Activated naive CD4-positive, alpha-beta T cell treated with anti-CD3 and anti-CD28 coated beads, Interleukin-2, amount 10 ng/mL, durations not matched to agents 7 days and 5 days (primary cell): ENCODE measurements around the gene CD300A.
"Not testable (repeated sequence)": the region's sequence is repeated elsewhere in the genome, so short reads cannot be mapped to it uniquely, and the experiment has no call there.

Experiments
- CTCF ChIA-PET: fragments of 350-600 bp; sonication (Branson Sonifier 250); formaldehyde crosslinking; loops from one replicate; lab custom pipeline; 2021; ENCODE audit warnings: antibody characterized with exemption; lab: Charles Lee
- DNase-seq: peaks from one replicate; pipeline ENCODE4 v3.0.0-alpha.2; 2020
- H3K27ac Mint-ChIP-seq: one replicate; pipeline ENCODE4 v1.8.0; 2021; ENCODE audit warnings: mild to moderate bottlenecking, moderate library complexity, mixed read lengths
- H3K27me3 Mint-ChIP-seq: one replicate; pipeline ENCODE4 v1.8.0; 2021; ENCODE audit warnings: mild to moderate bottlenecking, mixed read lengths
- H3K36me3 Mint-ChIP-seq: one replicate; pipeline ENCODE4 v1.8.0; 2021; ENCODE audit warnings: mixed read lengths
- H3K4me1 Mint-ChIP-seq: one replicate; pipeline ENCODE4 v1.8.0; 2021; ENCODE audit warnings: mixed read lengths
- H3K4me3 Mint-ChIP-seq: one replicate; pipeline ENCODE4 v1.8.0; 2021; ENCODE audit warnings: mild to moderate bottlenecking, moderate library complexity, mixed read lengths
- H3K9me3 Mint-ChIP-seq: one replicate; pipeline ENCODE4 v1.8.0; 2021; ENCODE audit warnings: mixed read lengths

The CD300A gene

DNA sequence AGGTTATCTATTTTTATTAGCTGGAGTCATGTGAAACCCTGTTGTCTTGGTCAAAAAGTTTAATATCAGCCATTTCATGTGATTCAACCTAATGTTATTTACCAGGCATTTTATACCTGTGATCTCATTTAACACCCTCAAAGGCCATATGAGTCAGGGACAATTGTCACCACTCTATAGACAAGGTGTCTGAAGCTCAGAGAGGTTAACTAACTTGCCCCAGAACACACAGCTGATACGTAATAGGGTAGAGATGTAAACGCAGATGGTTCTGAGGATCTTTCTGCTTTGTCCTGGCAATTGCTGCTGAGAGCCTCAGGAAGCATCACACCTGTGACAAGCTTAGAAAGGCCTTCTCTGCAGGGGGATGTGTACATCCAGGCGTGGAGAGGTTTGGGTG is 4.9 kb downstream of the CD300A start:
- Mint-ChIP-seq H3K27me3 (peaks cover 29% of the 10 kb centered on the region), H3K9me3 (peaks cover 25% of the 10 kb centered on the region), H3K36me3 (peaks cover 61% of the 10 kb centered on the region), H3K4me1 (peaks cover 52% of the 10 kb centered on the region), H3K27ac (peak overlapping the region; percentile 64), H3K4me3 (no peak overlapping the region)
- DNase-seq, result no peak
- CTCF ChIA-PET, result interaction anchor here (1.1 to 1.6 kb wide), 2 partner anchors 13 to 15 kb away, joined by 4 to 5 read pairs; no protein-coding TSS in a partner anchor

- peaks cover 36% of the 10 kb centered on the region for H3K9me3 Mint-ChIP-seq
- H3K4me3 Mint-ChIP-seq, result no peak overlapping the region
- DNase-seq, result no peak
- H3K27me3 Mint-ChIP-seq, result peaks cover 20% of the 10 kb centered on the region
- CTCF ChIA-PET, result interaction anchor here (1.6 kb wide), 1 partner anchor 16 kb away, joined by 4 read pairs; no protein-coding TSS in a partner anchor
- H3K4me1 Mint-ChIP-seq, result peaks cover 56% of the 10 kb centered on the region
- H3K36me3 Mint-ChIP-seq, result peaks cover 68% of the 10 kb centered on the region
- H3K27ac Mint-ChIP-seq, result no peak overlapping the region
Observed at GRCh38 chr17:74472890-74473289, 6.5 kb downstream of the CD300A start.

DNA sequence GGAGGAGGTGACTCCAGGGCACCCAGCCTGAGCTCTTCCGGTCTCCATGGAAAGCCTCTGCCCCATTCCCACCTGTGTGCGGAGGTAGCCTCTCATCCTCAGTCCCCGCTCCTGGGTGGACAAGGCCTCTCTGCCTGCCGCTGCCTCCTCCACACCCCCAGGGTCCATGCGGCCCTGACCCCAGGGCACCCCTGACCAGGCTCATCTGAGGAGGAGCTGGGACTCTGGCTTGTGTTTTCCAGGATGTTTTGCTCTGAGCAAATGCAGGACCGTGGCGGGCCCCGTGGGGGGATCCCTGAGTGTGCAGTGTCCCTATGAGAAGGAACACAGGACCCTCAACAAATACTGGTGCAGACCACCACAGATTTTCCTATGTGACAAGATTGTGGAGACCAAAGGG is 6.9 kb downstream of the CD300A start:
- Mint-ChIP-seq H3K9me3 (peaks cover 37% of the 10 kb centered on the region), H3K4me1 (peaks cover 60% of the 10 kb centered on the region), H3K27ac (no peak overlapping the region), H3K4me3 (no peak overlapping the region), H3K36me3 (peaks cover 72% of the 10 kb centered on the region), H3K27me3 (peaks cover 23% of the 10 kb centered on the region)
- CTCF ChIA-PET, result no interaction called here
- no peak for DNase-seq

- H3K4me1 Mint-ChIP-seq, result peaks cover 67% of the 10 kb centered on the region
- H3K36me3 Mint-ChIP-seq, result peaks cover 80% of the 10 kb centered on the region
- H3K4me3 Mint-ChIP-seq, result peak overlapping the region; percentile 7
- H3K27ac Mint-ChIP-seq, result peak overlapping the region; percentile 9
- peak; percentile 53 for DNase-seq
- H3K27me3 Mint-ChIP-seq, result peaks cover 23% of the 10 kb centered on the region
- CTCF ChIA-PET, result interaction anchor here (1.3 kb wide), 1 partner anchor 17 kb away, joined by 4 read pairs; no protein-coding TSS in a partner anchor
- peaks cover 40% of the 10 kb centered on the region for H3K9me3 Mint-ChIP-seq
Observed at GRCh38 chr17:74474043-74474792, 7.8 kb downstream of the CD300A start.

- H3K36me3 Mint-ChIP-seq, result peaks cover 82% of the 10 kb centered on the region
- DNase-seq, result no peak
- H3K4me3 Mint-ChIP-seq, result no peak overlapping the region
- H3K27ac Mint-ChIP-seq, result no peak overlapping the region
- H3K9me3 Mint-ChIP-seq, result peaks cover 40% of the 10 kb centered on the region
- CTCF ChIA-PET, result interaction anchor here (0.8 to 1.4 kb wide), 3 partner anchors 18 to 94 kb away, joined by 3 to 4 read pairs (median 3); no protein-coding TSS in a partner anchor
- H3K27me3 Mint-ChIP-seq, result peaks cover 22% of the 10 kb centered on the region
- peaks cover 71% of the 10 kb centered on the region for H3K4me1 Mint-ChIP-seq
Observed at GRCh38 chr17:74475189-74475588, 8.8 kb downstream of the CD300A start.

- Mint-ChIP-seq H3K27ac (no peak overlapping the region), H3K9me3 (peaks cover 40% of the 10 kb centered on the region), H3K4me3 (no peak overlapping the region), H3K27me3 (peaks cover 33% of the 10 kb centered on the region), H3K4me1 (peaks cover 65% of the 10 kb centered on the region), H3K36me3 (peaks cover 78% of the 10 kb centered on the region)
- DNase-seq, result no peak
- CTCF ChIA-PET, result no interaction called here
Observed at GRCh38 chr17:74477411-74477810, 11.0 kb downstream of the CD300A start.

DNA sequence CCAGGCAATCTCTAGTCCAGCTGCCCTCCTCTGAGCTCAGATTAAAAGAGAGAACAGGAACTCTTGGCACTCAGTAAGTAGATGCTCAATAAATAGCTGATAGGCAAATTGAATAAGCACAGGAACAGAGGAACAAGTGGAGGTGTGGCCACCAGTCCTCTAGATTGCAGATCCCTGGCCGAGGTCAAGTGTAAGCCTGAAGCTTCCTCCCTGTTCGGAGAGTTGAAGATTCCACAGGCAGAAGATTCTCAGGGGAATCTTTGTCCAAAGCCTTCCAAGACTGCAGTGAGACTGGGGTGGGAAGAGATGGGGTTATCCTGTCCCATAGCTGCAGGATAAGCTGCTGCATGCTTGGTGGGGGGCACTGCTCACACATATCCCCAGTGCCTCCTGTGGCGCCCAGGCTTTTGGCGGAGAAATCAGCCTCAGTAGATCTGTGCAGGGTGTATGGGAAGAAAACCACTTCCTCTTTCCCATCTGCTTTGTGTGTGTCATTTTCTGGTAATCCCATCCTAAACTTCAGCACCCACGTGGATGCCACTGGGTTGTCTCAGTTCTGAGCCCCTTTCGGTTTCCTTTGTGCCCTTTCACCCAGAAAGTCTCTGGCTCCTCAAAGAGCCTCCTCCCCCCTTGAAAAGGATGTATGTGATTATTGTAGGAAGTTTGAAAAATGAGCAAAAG is 12.1 kb downstream of the CD300A start:
- H3K27ac Mint-ChIP-seq, result peak overlapping the region; percentile 78
- peaks cover 38% of the 10 kb centered on the region for H3K9me3 Mint-ChIP-seq
- peaks cover 61% of the 10 kb centered on the region for H3K4me1 Mint-ChIP-seq
- H3K4me3 Mint-ChIP-seq, result peak overlapping the region; percentile 49
- CTCF ChIA-PET, result interaction anchor here (0.9 to 1.1 kb wide), 3 partner anchors 9 to 28 kb away, joined by 3 read pairs; no protein-coding TSS in a partner anchor
- DNase-seq, result peak; percentile 59
- peaks cover 74% of the 10 kb centered on the region for H3K36me3 Mint-ChIP-seq
- peaks cover 44% of the 10 kb centered on the region for H3K27me3 Mint-ChIP-seq

GRCh38 chr17:74480290-74480689 is 13.9 kb downstream of the CD300A start:
- Mint-ChIP-seq H3K4me3 (no peak overlapping the region), H3K36me3 (peaks cover 65% of the 10 kb centered on the region), H3K27me3 (peaks cover 49% of the 10 kb centered on the region), H3K4me1 (peaks cover 46% of the 10 kb centered on the region), H3K9me3 (peaks cover 24% of the 10 kb centered on the region), H3K27ac (no peak overlapping the region)
- CTCF ChIA-PET, result interaction anchor here (0.9 to 1.7 kb wide), 3 partner anchors 21 to 112 kb away, joined by 3 to 4 read pairs (median 4); partner anchors contain the start of gene GPR142
- DNase-seq, result no peak

DNA sequence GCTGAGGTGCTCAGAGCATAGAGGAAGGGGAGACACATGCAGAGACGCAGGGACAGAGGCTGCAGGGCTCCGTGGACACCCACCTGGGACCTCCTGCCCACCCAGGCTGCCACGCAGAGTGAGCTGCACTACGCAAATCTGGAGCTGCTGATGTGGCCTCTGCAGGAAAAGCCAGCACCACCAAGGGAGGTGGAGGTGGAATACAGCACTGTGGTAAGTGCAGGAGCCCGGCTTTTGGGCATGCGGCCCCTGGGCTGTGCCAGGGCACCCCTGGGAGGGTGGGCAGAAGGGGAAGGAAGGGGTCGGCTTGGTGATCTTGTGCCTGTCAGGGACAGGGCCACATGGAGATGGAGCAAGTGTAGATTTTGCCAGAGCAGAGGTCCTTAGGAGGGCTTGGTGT is 15.2 kb downstream of the CD300A start:
- H3K4me3 Mint-ChIP-seq, result no peak overlapping the region
- peaks cover 52% of the 10 kb centered on the region for H3K36me3 Mint-ChIP-seq
- H3K9me3 Mint-ChIP-seq, result peaks cover 13% of the 10 kb centered on the region
- CTCF ChIA-PET, result interaction anchor here (0.8 to 1.6 kb wide), 2 partner anchors 25 to 113 kb away, joined by 3 read pairs; no protein-coding TSS in a partner anchor
- H3K27me3 Mint-ChIP-seq, result peaks cover 55% of the 10 kb centered on the region
- H3K27ac Mint-ChIP-seq, result no peak overlapping the region
- peaks cover 44% of the 10 kb centered on the region for H3K4me1 Mint-ChIP-seq
- DNase-seq, result no peak

- H3K4me1 Mint-ChIP-seq, result peaks cover 24% of the 10 kb centered on the region
- H3K9me3 Mint-ChIP-seq, result peaks cover 1% of the 10 kb centered on the region
- H3K27ac Mint-ChIP-seq, result no peak overlapping the region
- H3K4me3 Mint-ChIP-seq, result no peak overlapping the region
- CTCF ChIA-PET, result interaction anchor here (1.9 kb wide), 1 partner anchor 27 kb away, joined by 7 read pairs; no protein-coding TSS in a partner anchor
- no peak for DNase-seq
- H3K27me3 Mint-ChIP-seq, result peaks cover 66% of the 10 kb centered on the region
- peaks cover 40% of the 10 kb centered on the region for H3K36me3 Mint-ChIP-seq
Observed at GRCh38 chr17:74484066-74484465, 17.6 kb downstream of the CD300A start.

- Mint-ChIP-seq H3K4me3 (no peak overlapping the region), H3K27me3 (peaks cover 72% of the 10 kb centered on the region), H3K4me1 (peaks cover 12% of the 10 kb centered on the region), H3K9me3 (peaks cover 3% of the 10 kb centered on the region), H3K27ac (no peak overlapping the region), H3K36me3 (peaks cover 37% of the 10 kb centered on the region)
- CTCF ChIA-PET, result interaction anchor here (1.9 kb wide), 1 partner anchor 28 kb away, joined by 7 read pairs; no protein-coding TSS in a partner anchor
- DNase-seq, result no peak
Observed at GRCh38 chr17:74485022-74485743, 18.7 kb downstream of the CD300A start.

DNA sequence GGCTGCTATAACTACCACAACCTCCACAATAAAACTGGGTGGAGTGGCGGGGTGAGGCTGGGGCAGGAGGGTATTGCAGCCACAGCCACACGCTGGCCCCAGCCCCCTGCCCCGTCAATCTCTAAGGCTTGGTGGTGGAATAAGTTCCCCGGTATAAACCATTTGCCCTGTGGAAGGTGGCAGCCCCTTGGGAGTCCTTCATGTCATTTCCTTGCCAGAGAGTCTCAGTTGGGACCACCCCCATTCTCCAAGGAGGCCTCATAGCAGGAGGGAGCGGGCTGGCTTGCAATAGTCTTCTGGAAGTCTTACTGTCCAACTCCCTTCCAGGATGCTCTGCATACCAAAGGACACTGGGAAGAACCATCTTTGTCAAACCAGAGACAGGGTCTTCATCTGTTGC is 19.4 kb downstream of the CD300A start:
- no peak overlapping the region for H3K27ac Mint-ChIP-seq
- H3K9me3 Mint-ChIP-seq, result peaks cover 3% of the 10 kb centered on the region
- no peak overlapping the region for H3K4me3 Mint-ChIP-seq
- peaks cover 76% of the 10 kb centered on the region for H3K27me3 Mint-ChIP-seq
- CTCF ChIA-PET, result no interaction called here
- no peak for DNase-seq
- H3K36me3 Mint-ChIP-seq, result peaks cover 32% of the 10 kb centered on the region
- H3K4me1 Mint-ChIP-seq, result peaks cover 7% of the 10 kb centered on the region

DNA sequence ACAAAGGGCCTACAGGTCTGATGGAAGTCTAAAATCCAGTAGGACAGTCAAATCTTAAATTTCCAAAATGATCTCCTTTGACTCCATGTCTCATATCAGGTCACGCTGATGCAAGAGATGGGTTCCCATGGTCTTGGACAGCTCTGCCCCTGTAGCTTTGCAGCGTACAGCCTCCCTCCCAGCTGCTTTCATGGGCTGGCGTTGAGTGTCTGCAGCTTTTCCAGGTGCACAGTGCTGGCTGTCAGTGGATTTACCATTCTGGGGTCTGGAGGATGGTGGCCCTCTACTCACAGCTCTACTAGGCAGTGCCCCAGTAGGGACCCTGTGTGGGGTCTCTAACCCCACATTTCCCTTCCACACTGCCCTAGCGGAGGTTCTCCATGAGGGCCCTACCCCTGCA is 21.8 kb downstream of the CD300A start:
- not testable (repeated sequence) for H3K4me1 Mint-ChIP-seq, DNase-seq, H3K9me3 Mint-ChIP-seq, H3K4me3 Mint-ChIP-seq, H3K27ac Mint-ChIP-seq
- H3K27me3 Mint-ChIP-seq, result peaks cover 61% of the 10 kb centered on the region
- CTCF ChIA-PET, result interaction anchor here (1.2 to 1.8 kb wide), 2 partner anchors 31 to 120 kb away, joined by 3 to 11 read pairs; no protein-coding TSS in a partner anchor
- H3K36me3 Mint-ChIP-seq, result peaks cover 21% of the 10 kb centered on the region
